Measurements from ENCODE around the gene HS3ST3B1.

The HS3ST3B1 gene

DNA sequence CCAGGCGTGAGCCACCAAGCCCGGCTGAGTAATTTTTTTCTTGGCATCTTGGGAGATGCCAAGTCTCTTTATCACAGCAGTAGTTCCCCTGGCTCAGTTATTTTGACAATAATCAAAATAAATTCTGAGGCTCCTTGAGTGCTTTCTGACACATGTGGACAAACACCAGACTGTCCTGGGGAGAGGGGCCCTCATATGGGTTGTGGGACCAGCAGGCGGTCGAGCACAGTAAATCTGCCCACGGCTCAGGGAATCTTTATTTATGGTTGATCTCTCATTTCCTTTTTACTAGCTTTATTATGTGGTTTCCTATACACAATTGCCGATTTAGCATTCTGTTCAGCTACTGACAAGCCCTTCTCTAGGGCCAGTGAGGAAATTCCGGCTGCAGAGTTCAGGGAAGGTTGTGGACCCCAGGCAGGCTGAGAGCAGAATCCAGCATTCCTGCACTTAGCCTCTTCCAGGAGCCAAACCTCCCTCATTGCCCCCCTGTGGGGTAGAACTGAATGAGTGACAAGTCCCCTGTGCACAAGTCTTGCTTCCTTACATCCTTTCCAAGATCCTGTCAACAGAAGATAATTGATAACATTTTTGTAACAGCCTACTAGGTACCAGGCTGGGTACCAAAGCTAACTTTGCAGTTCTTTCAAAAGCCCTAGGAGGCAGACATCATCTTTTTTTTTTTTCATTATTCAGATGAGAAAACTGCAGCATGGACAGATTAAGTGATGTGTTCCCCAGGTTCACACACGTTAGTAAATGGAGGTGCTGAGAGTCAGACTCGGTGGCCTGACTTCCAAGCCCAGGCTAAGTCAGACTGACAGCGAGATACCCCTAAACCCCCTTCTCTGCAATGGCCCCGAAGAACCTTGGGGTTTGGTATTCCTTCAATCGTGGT, 40.2 kb downstream of the HS3ST3B1 start:
- ChIA-PET POLR2A (no interaction called here), CTCF (interaction anchor here (1.2 kb wide), 1 partner anchor 40 kb away, joined by 3 read pairs; the partner anchor contains the start of gene HS3ST3B1)
- no peak for DNase-seq (ENCODE audit: extremely low spot score)
- TF ChIP-seq, protein P1, sequence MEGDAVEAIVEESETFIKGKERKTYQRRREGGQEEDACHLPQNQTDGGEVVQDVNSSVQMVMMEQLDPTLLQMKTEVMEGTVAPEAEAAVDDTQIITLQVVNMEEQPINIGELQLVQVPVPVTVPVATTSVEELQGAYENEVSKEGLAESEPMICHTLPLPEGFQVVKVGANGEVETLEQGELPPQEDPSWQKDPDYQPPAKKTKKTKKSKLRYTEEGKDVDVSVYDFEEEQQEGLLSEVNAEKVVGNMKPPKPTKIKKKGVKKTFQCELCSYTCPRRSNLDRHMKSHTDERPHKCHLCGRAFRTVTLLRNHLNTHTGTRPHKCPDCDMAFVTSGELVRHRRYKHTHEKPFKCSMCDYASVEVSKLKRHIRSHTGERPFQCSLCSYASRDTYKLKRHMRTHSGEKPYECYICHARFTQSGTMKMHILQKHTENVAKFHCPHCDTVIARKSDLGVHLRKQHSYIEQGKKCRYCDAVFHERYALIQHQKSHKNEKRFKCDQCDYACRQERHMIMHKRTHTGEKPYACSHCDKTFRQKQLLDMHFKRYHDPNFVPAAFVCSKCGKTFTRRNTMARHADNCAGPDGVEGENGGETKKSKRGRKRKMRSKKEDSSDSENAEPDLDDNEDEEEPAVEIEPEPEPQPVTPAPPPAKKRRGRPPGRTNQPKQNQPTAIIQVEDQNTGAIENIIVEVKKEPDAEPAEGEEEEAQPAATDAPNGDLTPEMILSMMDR (IDR thresholded peaks at IDR 0.05; ENCODE audit: control extremely low read depth, extremely low read depth, low read depth, missing control alignments) = no peak

DNA sequence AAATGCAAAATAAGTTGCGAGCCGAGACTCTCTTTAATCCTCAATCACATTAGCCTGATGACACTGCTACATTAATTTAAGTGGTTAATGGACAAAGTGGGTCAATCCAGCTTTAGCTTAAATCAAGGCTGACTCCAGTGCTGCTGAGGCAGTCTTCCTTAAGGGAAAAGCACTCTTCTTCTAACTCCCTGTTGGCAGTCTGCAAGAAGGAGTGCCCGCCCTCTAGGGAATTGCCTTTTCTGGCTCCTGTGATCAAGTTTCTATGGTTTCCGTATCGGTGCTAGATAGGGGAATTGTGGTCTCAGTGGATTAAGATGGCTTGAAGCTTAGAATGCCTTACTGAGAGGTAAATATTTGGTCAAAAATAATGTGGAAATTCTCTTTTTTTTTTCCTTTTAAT, 41.0 kb downstream of the HS3ST3B1 start:
- CTCF ChIA-PET = interaction anchor here (1.2 kb wide), 1 partner anchor 41 kb away, joined by 3 read pairs; the partner anchor contains the start of gene HS3ST3B1

DNA sequence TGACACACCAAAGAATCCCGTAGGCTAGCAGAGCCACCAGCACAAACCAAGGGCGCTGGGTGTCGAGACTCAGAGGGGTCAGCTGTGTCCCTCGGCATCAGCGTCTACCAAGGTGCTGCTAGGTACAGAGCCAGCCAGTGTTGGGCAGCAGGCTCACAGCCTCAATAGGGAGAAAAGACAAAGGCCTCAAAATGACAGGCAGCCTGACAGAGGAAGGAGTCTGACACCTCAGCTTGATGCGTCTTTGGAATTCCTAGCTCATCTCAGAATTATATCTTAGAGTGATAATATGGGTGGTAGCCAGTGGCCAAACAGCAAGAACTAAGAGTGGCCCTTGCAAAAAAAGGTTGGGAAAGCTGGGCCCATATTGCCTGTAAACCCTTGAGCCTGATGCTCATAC, 45.9 kb downstream of the HS3ST3B1 start:
- CTCF ChIA-PET = interaction anchor here (0.9 to 1.3 kb wide), 4 partner anchors 10 to 29 kb away, joined by 3 to 4 read pairs (median 3); no protein-coding TSS in a partner anchor
- TF ChIP-seq, protein P1 (IDR thresholded peaks at IDR 0.05; ENCODE audit: control extremely low read depth, extremely low read depth, low read depth, missing control alignments) = no peak
- POLR2A ChIA-PET = interaction anchor here (1.1 kb wide), 1 partner anchor 16 kb away, joined by 3 read pairs; no protein-coding TSS in a partner anchor
- DNase-seq (ENCODE audit: extremely low spot score) = no peak

More for the DNA sequence above, 41.0 kb downstream of the HS3ST3B1 start:
- POLR2A ChIA-PET = no interaction called here
- TF ChIP-seq, protein P1 (IDR thresholded peaks at IDR 0.05; ENCODE audit: control extremely low read depth, extremely low read depth, low read depth, missing control alignments) = no peak
- DNase-seq (ENCODE audit: extremely low spot score) = no peak

DNA sequence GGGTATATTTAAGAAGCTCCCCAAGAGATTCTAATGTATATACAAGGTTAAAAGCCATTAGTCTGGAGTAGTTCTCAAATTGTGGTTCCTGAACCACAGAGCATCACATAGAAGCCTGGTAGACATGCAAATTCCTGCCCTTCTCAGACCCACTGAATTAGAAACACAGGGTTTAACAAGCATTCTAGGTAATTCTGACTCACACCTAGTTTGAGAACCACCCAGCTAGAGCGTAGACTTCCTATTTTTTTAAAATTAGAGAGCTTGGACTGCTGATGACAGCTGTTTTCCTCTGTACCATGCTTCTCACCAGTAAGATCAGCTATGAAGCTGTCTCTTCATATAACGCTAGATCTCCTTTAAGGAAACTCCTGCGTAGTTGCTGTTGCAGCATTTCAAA, 50.6 kb downstream of the HS3ST3B1 start:
- peak; percentile 34 for DNase-seq (ENCODE audit: extremely low spot score)
- ChIA-PET POLR2A (no interaction called here), CTCF (interaction anchor here (0.7 to 3.2 kb wide), 4 partner anchors 13 to 48 kb away, joined by 3 to 9 read pairs (median 4); no protein-coding TSS in a partner anchor)
- TF ChIP-seq, protein P1 (IDR thresholded peaks at IDR 0.05; ENCODE audit: control extremely low read depth, extremely low read depth, low read depth, missing control alignments) = no peak

DNA sequence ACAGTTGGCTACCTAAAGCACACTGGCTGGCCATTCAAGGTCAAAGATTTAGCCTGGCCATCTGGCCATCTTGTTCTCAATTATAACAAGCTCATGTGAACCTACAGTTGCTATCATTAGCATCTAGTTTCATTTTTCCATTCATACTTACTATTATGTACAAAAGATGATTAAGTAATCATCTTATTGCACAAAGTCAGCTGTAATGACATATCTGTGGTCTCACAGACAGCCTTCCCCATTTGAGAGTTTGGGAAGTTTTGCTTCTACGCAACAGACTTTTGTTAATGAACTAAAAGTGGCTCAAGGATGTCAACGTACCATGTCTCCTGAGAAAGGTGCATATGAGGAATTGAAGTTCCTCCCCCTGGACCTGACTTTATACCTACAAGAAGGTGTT, 51.3 kb downstream of the HS3ST3B1 start:
- CTCF ChIA-PET = interaction anchor here (1.1 to 3.2 kb wide), 3 partner anchors 12 to 49 kb away, joined by 3 to 9 read pairs (median 6); no protein-coding TSS in a partner anchor
- POLR2A ChIA-PET = no interaction called here
- TF ChIP-seq, protein P1 (IDR thresholded peaks at IDR 0.05; ENCODE audit: control extremely low read depth, extremely low read depth, low read depth, missing control alignments) = no peak
- no peak for DNase-seq (ENCODE audit: extremely low spot score)

DNA sequence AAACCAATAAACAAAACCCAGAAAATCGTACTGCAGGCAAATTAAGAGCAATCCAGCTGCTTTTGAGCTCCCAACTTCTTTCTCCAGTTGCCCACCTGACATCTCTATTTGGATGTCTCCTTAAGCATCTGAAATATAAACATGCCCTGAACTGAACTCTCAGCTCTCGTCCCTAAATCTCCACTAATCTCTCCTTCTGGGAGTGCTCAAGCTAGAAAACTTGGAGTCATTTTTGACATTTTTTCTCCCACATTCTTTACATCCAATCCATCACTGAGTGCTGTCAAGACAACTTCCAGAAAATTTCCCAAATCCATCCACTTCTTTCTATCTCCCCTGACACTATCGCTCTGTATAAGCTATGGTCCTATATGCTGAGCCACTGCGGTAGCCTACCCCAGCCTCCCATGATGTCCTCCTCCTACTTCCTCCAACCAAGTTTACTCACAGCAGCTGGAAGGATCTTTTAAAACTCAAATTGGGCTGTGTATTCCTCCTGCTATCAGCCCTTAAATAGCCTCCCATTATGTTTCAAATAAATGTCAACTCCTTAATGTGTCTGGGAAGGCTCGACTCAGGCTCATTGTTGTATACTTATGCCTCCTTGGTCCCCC, 53.1 kb downstream of the HS3ST3B1 start:
- ChIA-PET CTCF (interaction anchor here (1.3 to 3.2 kb wide), 2 partner anchors 12 to 51 kb away, joined by 4 to 9 read pairs; no protein-coding TSS in a partner anchor), POLR2A (no interaction called here)

More for the DNA sequence above, 53.1 kb downstream of the HS3ST3B1 start:
- DNase-seq (ENCODE audit: extremely low spot score) = no peak
- TF ChIP-seq, protein P1 (IDR thresholded peaks at IDR 0.05; ENCODE audit: control extremely low read depth, extremely low read depth, low read depth, missing control alignments) = no peak
